ENCODE data around the gene KCNIP4.
"Not testable (repeated sequence)": the region's sequence is repeated elsewhere in the genome, so short reads cannot be mapped to it uniquely, and the experiment has no call there.

Gene KCNIP4

GRCh38 chr4:21377046-21377445, 571.5 kb downstream of the KCNIP4 start:
- no peak overlapping the region for H3K27ac ChIP-seq (ENCODE audit: low read depth, low read length, severe bottlenecking)
- no CpG with 5 or more reads among the region's 2 CpGs for WGBS, 2 experiments (ENCODE audit: insufficient coverage in 2 of 2)
- H3K4me1 ChIP-seq (ENCODE audit: control insufficient read depth, insufficient read depth, low read length, poor library complexity, severe bottlenecking): no peaks in the 10 kb centered on the region
- no peaks in the 10 kb centered on the region for H3K9me3 ChIP-seq (ENCODE audit: control insufficient read depth, low read length)
- no peaks in the 10 kb centered on the region for H3K36me3 ChIP-seq (ENCODE audit: control insufficient read depth, insufficient read depth, low read length)
- H3K4me3 ChIP-seq (ENCODE audit: extremely low read depth, insufficient read depth, low read length, poor library complexity, severe bottlenecking): no peak overlapping the region

GRCh38 chr4:21376176-21376575, 572.4 kb downstream of the KCNIP4 start:
- Histone ChIP-seq H3K27ac (ENCODE audit: low read depth, low read length, severe bottlenecking) (no peak overlapping the region), H3K4me3 (ENCODE audit: extremely low read depth, insufficient read depth, low read length, poor library complexity, severe bottlenecking) (no peak overlapping the region), H3K36me3 (ENCODE audit: control insufficient read depth, insufficient read depth, low read length) (no peaks in the 10 kb centered on the region), H3K4me1 (ENCODE audit: control insufficient read depth, insufficient read depth, low read length, poor library complexity, severe bottlenecking) (no peaks in the 10 kb centered on the region), H3K9me3 (ENCODE audit: control insufficient read depth, low read length) (no peaks in the 10 kb centered on the region)
- WGBS, 2 experiments (ENCODE audit: insufficient coverage in 2 of 2): 71 to 74% methylated on average over 1 to 2 of the region's 3 CpGs

- no peak overlapping the region for H3K4me3 ChIP-seq (ENCODE audit: extremely low read depth, insufficient read depth, low read length, poor library complexity, severe bottlenecking)
- WGBS, 2 experiments (ENCODE audit: insufficient coverage in 2 of 2): 83% methylated on average over 1 of the region's 2 CpGs; no CpG with 5 or more reads in 1 of the 2 experiments
- no peaks in the 10 kb centered on the region for H3K4me1 ChIP-seq (ENCODE audit: control insufficient read depth, insufficient read depth, low read length, poor library complexity, severe bottlenecking)
- no peaks in the 10 kb centered on the region for H3K9me3 ChIP-seq (ENCODE audit: control insufficient read depth, low read length)
- no peak overlapping the region for H3K27ac ChIP-seq (ENCODE audit: low read depth, low read length, severe bottlenecking)
- no peaks in the 10 kb centered on the region for H3K36me3 ChIP-seq (ENCODE audit: control insufficient read depth, insufficient read depth, low read length)
Measured at GRCh38 chr4:21374641-21375368, 573.8 kb downstream of the KCNIP4 start.

GRCh38 chr4:21367567-21367966, 581.0 kb downstream of the KCNIP4 start:
- no peak overlapping the region for H3K27ac ChIP-seq (ENCODE audit: low read depth, low read length, severe bottlenecking)
- WGBS, 2 experiments (ENCODE audit: insufficient coverage in 2 of 2): 70 to 80% methylated on average over 2 of the region's 2 CpGs

GRCh38 chr4:21366840-21367239, 581.7 kb downstream of the KCNIP4 start:
- H3K27ac ChIP-seq (ENCODE audit: low read depth, low read length, severe bottlenecking): peak overlapping the region; percentile 11
- H3K9me3 ChIP-seq (ENCODE audit: control insufficient read depth, low read length): no peaks in the 10 kb centered on the region
- peaks cover 14% of the 10 kb centered on the region for H3K4me1 ChIP-seq (ENCODE audit: control insufficient read depth, insufficient read depth, low read length, poor library complexity, severe bottlenecking)
- H3K4me3 ChIP-seq (ENCODE audit: extremely low read depth, insufficient read depth, low read length, poor library complexity, severe bottlenecking): no peak overlapping the region
- H3K36me3 ChIP-seq (ENCODE audit: control insufficient read depth, insufficient read depth, low read length): no peaks in the 10 kb centered on the region
- 14 to 64% methylated on average over 1 of the region's 1 CpG for WGBS, 2 experiments (ENCODE audit: insufficient coverage in 2 of 2)

More at GRCh38 chr4:21367567-21367966, 581.0 kb downstream of the KCNIP4 start:
- H3K4me3 ChIP-seq (ENCODE audit: extremely low read depth, insufficient read depth, low read length, poor library complexity, severe bottlenecking): no peak overlapping the region
- H3K36me3 ChIP-seq (ENCODE audit: control insufficient read depth, insufficient read depth, low read length): no peaks in the 10 kb centered on the region
- peaks cover 14% of the 10 kb centered on the region for H3K4me1 ChIP-seq (ENCODE audit: control insufficient read depth, insufficient read depth, low read length, poor library complexity, severe bottlenecking)
- no peaks in the 10 kb centered on the region for H3K9me3 ChIP-seq (ENCODE audit: control insufficient read depth, low read length)

GRCh38 chr4:21366312-21366711, 582.3 kb downstream of the KCNIP4 start:
- peak overlapping the region; percentile 11 for H3K27ac ChIP-seq (ENCODE audit: low read depth, low read length, severe bottlenecking)
- peaks cover 14% of the 10 kb centered on the region for H3K4me1 ChIP-seq (ENCODE audit: control insufficient read depth, insufficient read depth, low read length, poor library complexity, severe bottlenecking)
- WGBS, 2 experiments (ENCODE audit: insufficient coverage in 2 of 2): 9 to 14% methylated on average over 1 of the region's 2 CpGs
- no peak overlapping the region for H3K4me3 ChIP-seq (ENCODE audit: extremely low read depth, insufficient read depth, low read length, poor library complexity, severe bottlenecking)
- H3K9me3 ChIP-seq (ENCODE audit: control insufficient read depth, low read length): no peaks in the 10 kb centered on the region
- no peaks in the 10 kb centered on the region for H3K36me3 ChIP-seq (ENCODE audit: control insufficient read depth, insufficient read depth, low read length)

- no CpG with 5 or more reads among the region's 1 CpG for WGBS, 2 experiments (ENCODE audit: insufficient coverage in 2 of 2)
- no peaks in the 10 kb centered on the region for H3K9me3 ChIP-seq (ENCODE audit: control insufficient read depth, low read length)
- no peak overlapping the region for H3K4me3 ChIP-seq (ENCODE audit: extremely low read depth, insufficient read depth, low read length, poor library complexity, severe bottlenecking)
- H3K27ac ChIP-seq (ENCODE audit: low read depth, low read length, severe bottlenecking): no peak overlapping the region
- H3K36me3 ChIP-seq (ENCODE audit: control insufficient read depth, insufficient read depth, low read length): no peaks in the 10 kb centered on the region
- H3K4me1 ChIP-seq (ENCODE audit: control insufficient read depth, insufficient read depth, low read length, poor library complexity, severe bottlenecking): peaks cover 14% of the 10 kb centered on the region
Measured at GRCh38 chr4:21363701-21364100, 584.9 kb downstream of the KCNIP4 start.

GRCh38 chr4:21352354-21352753, 596.2 kb downstream of the KCNIP4 start:
- not testable (repeated sequence) for H3K36me3 ChIP-seq (ENCODE audit: control insufficient read depth, insufficient read depth, low read length); H3K27ac ChIP-seq (ENCODE audit: low read depth, low read length, severe bottlenecking); H3K4me3 ChIP-seq (ENCODE audit: extremely low read depth, insufficient read depth, low read length, poor library complexity, severe bottlenecking); H3K9me3 ChIP-seq (ENCODE audit: control insufficient read depth, low read length); H3K4me1 ChIP-seq (ENCODE audit: control insufficient read depth, insufficient read depth, low read length, poor library complexity, severe bottlenecking)
- WGBS, 2 experiments (ENCODE audit: insufficient coverage in 2 of 2): 86 to 92% methylated on average over 4 of the region's 4 CpGs

- Histone ChIP-seq H3K9me3 (ENCODE audit: control insufficient read depth, low read length) (no peaks in the 10 kb centered on the region), H3K4me1 (ENCODE audit: control insufficient read depth, insufficient read depth, low read length, poor library complexity, severe bottlenecking) (no peaks in the 10 kb centered on the region), H3K4me3 (ENCODE audit: extremely low read depth, insufficient read depth, low read length, poor library complexity, severe bottlenecking) (no peak overlapping the region), H3K36me3 (ENCODE audit: control insufficient read depth, insufficient read depth, low read length) (no peaks in the 10 kb centered on the region), H3K27ac (ENCODE audit: low read depth, low read length, severe bottlenecking) (no peak overlapping the region)
- no CpG with 5 or more reads among the region's 1 CpG for WGBS, 2 experiments (ENCODE audit: insufficient coverage in 2 of 2)
Measured at GRCh38 chr4:21347142-21347541, 601.4 kb downstream of the KCNIP4 start.

GRCh38 chr4:21327976-21328700, 620.4 kb downstream of the KCNIP4 start:
- no peak overlapping the region for H3K4me3 ChIP-seq (ENCODE audit: extremely low read depth, insufficient read depth, low read length, poor library complexity, severe bottlenecking)
- no peaks in the 10 kb centered on the region for H3K9me3 ChIP-seq (ENCODE audit: control insufficient read depth, low read length)
- no peaks in the 10 kb centered on the region for H3K4me1 ChIP-seq (ENCODE audit: control insufficient read depth, insufficient read depth, low read length, poor library complexity, severe bottlenecking)
- no peaks in the 10 kb centered on the region for H3K36me3 ChIP-seq (ENCODE audit: control insufficient read depth, insufficient read depth, low read length)
- no peak overlapping the region for H3K27ac ChIP-seq (ENCODE audit: low read depth, low read length, severe bottlenecking)
- 92% methylated on average over 2 of the region's 3 CpGs for WGBS, 2 experiments (ENCODE audit: insufficient coverage in 2 of 2)

GRCh38 chr4:21320034-21320433, 628.5 kb downstream of the KCNIP4 start:
- H3K4me3 ChIP-seq (ENCODE audit: extremely low read depth, insufficient read depth, low read length, poor library complexity, severe bottlenecking): no peak overlapping the region
- H3K27ac ChIP-seq (ENCODE audit: low read depth, low read length, severe bottlenecking): no peak overlapping the region
- no peaks in the 10 kb centered on the region for H3K9me3 ChIP-seq (ENCODE audit: control insufficient read depth, low read length)
- no peaks in the 10 kb centered on the region for H3K36me3 ChIP-seq (ENCODE audit: control insufficient read depth, insufficient read depth, low read length)
- no peaks in the 10 kb centered on the region for H3K4me1 ChIP-seq (ENCODE audit: control insufficient read depth, insufficient read depth, low read length, poor library complexity, severe bottlenecking)
- 71 to 83% methylated on average over 1 of the region's 1 CpG for WGBS, 2 experiments (ENCODE audit: insufficient coverage in 2 of 2)

Measured in mesodermal cell (in vitro differentiated cells).